Transverse colon (tissue), 4 donors: ENCODE data around the gene CARD10. TPM values are rescaled to one million over a fixed set of nuclear protein-coding genes. Genes with fewer than 3 reads are reported as not detected.
A peak's percentile ranks its signal among the peaks of the same experiment; 100 is the strongest.
"Not testable (repeated sequence)": the region's sequence is repeated elsewhere in the genome, so short reads cannot be mapped to it uniquely, and the experiment has no call there.

Experiments used
- DNase-seq: peaks from one replicate; pipeline ENCODE4 v3.0.0-alpha.2; 2019
- H3K27ac ChIP-seq, 4 donors: fragments of 200-600 bp; sonication (generic); 2 replicates each; pipeline ENCODE4 v1.5.1; 2016 to 2018; ENCODE audit warnings: inconsistent platforms in 4 of 4
- H3K27me3 ChIP-seq: fragments of 200-600 bp; sonication (generic); 2 replicates; pipeline ENCODE4 v1.5.1; 2017; ENCODE audit warnings: inconsistent platforms
- H3K36me3 ChIP-seq, 4 donors: fragments of 200-600 bp; sonication (generic); 2 replicates each; pipeline ENCODE4 v1.5.1; 2017 to 2019; ENCODE audit warnings: inconsistent platforms in 4 of 4
- H3K4me1 ChIP-seq, 4 donors: fragments of 200-600 bp; sonication (generic); 2 replicates each; pipeline ENCODE4 v1.5.1; 2017 to 2020; ENCODE audit warnings: inconsistent platforms in 4 of 4
- H3K4me3 ChIP-seq, 4 donors: fragments of 200-600 bp; sonication (generic); 1 replicate in 1 of 4; 2 replicates in 3 of 4; pipeline versions ENCODE4 v1.5.1 to v1.6.1; 2017 to 2019; ENCODE audit warnings: inconsistent platforms in 4 of 4
- H3K9me3 ChIP-seq, 2 donors: fragments of 200-600 bp; sonication (generic); 2 replicates each; pipeline ENCODE4 v1.5.1; 2017 to 2019; ENCODE audit warnings: inconsistent platforms in 2 of 2
- CTCF ChIP-seq, 5 experiments: fragments of 200-600 bp in 3 of 5; fragments of 450-650 bp in 2 of 5; sonication (generic) in 3 of 5; IDR thresholded peaks; 1 replicate in 2 of 5; 2 replicates in 3 of 5; pipeline ENCODE4 v1.5.1; 2016 to 2017; ENCODE audit warnings: antibody characterized with exemption in 5 of 5, inconsistent platforms in 3 of 5, mild to moderate bottlenecking in 2 of 5, moderate library complexity in 1 of 5
- EP300 ChIP-seq: sonication (generic); formaldehyde crosslinking; IDR thresholded peaks from one replicate; pipeline ENCODE4 v1.6.1; 2017; ENCODE audit warnings: antibody characterized with exemption, low read depth
- POLR2A ChIP-seq: fragments of 450-650 bp; IDR thresholded peaks from one replicate; pipeline ENCODE4 v1.6.1; 2016; ENCODE audit warnings: antibody characterized with exemption, mild to moderate bottlenecking, moderate library complexity
- POLR2AphosphoS5 ChIP-seq, 3 donors: sonication (generic); formaldehyde crosslinking; IDR thresholded peaks; one replicate each; pipeline ENCODE4 v1.6.1; 2016; ENCODE audit warnings: antibody characterized with exemption in 3 of 3
- WGBS, 2 donors: methylation state at CpG; one replicate each; pipeline ENCODE4 v1.1.5; 2018; ENCODE audit warnings: low coverage in 1 of 2; 5-methylcytosine and 5-hydroxymethylcytosine counted together
- in situ Hi-C, 4 donors: fragments of 200-750 bp; cut with MboI; loops; one replicate each; pipeline versions ENCODE4 v1.15.0 to v1.15.1; 2017; ENCODE audit warnings: low sequenced_read_pairs in 3 of 4, low pct_ligation_motif_present in 1 of 4, low pct_unique_long_range_greater_than_20kb in 1 of 4
- intact Hi-C: fragments of 100-400 bp; cut with DNase I; formaldehyde crosslinking; loops from one replicate; pipeline ENCODE4 v1.15.1; 2023; ENCODE audit warnings: low total_unique reads
- total RNA-seq, 4 donors: library from RNA; depleted of rRNA; stranded (reverse); fragments of >200 nt; gene quantifications; one replicate each; pipeline ENCODE4 v1.1.0, GENCODE V29; 2016

The CARD10 gene
- total RNA-seq, 4 donors from 2014 or later = 46.3 to 166 (median 60.9) TPM

DNA sequence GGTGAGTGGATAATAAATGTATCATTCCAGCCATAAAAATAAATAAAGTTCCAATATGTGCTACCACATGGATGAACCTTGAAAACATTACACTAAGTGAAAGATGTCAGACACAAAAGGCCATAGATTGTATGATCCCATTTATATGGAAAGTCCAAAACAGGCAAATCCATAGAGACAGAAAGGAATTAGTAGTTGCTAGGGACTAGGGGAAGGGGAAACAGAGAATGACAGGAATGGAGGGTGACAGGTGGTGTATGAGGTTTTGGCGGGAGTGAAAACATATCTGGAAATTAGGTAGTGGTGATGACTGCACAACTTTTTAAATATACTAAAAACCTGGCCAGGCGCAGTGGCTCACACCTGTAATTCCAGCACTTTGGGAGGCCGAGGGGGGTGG lies 15.2 kb upstream of the CARD10 start:
- peaks cover 0 to 34% (median 24%) of the 10 kb centered on the region in 4 donors for H3K4me1 ChIP-seq
- H3K36me3 ChIP-seq = no peaks in the 10 kb centered on the region
- no peaks in the 10 kb centered on the region for H3K9me3 ChIP-seq
- intact Hi-C loops = loop anchor here (5.0 kb wide), 1 partner anchor 63 kb away; no protein-coding TSS in a partner anchor
- H3K27ac ChIP-seq = peak overlapping the region in 1 of 4 donors; percentile 12
- no peak for DNase-seq
- WGBS, 2 donors = 87 to 88% methylated on average over 2 to 3 of the region's 3 CpGs
- H3K27me3 ChIP-seq = no peaks in the 10 kb centered on the region
- TF ChIP-seq POLR2A (no peak), CTCF (IDR thresholded peaks at IDR 0.05) (no peak), POLR2AphosphoS5 (IDR thresholded peaks at IDR 0.05) (no peak), EP300 (no peak)
- H3K4me3 ChIP-seq = no peak overlapping the region
- in situ Hi-C loops = loop anchor here in 1 of 4 donors (10.0 kb wide), 1 partner anchor 50 kb away; the partner anchor contains the start of gene LGALS2

DNA sequence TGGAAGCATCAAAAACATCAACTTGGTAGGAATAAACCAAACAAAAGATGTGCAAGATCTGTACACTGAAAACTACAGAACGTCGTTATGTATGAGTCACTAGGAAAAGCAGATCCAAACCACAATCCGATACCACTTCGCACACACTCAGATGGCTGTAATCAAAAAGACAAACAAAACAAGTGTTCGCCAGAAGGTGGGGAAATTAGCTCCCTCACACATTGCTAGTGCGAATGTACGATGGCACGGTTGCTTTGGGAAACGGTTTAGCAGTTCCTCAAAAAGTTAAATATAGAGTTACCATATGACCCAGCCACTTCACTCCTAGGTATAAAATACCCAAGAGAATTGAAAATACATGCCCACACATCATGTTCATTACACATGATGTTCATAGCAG lies 14.8 kb upstream of the CARD10 start:
- in situ Hi-C loops (loop anchor here in 1 of 4 donors (10.0 kb wide), 1 partner anchor 51 kb away; the partner anchor contains the start of gene LGALS2), intact Hi-C loops (loop anchor here (5.0 kb wide), 1 partner anchor 63 kb away; no protein-coding TSS in a partner anchor)
- no peak for DNase-seq
- WGBS, 2 donors = 13 to 29% methylated on average over 8 to 9 of the region's 9 CpGs
- Histone ChIP-seq H3K9me3 (no peaks in the 10 kb centered on the region), H3K4me1 (peaks cover 0 to 33% (median 22%) of the 10 kb centered on the region in 4 donors), H3K27me3 (no peaks in the 10 kb centered on the region), H3K4me3 (no peak overlapping the region), H3K27ac (peak overlapping the region in 1 of 4 donors; percentile 12), H3K36me3 (no peaks in the 10 kb centered on the region)
- TF ChIP-seq POLR2AphosphoS5 (IDR thresholded peaks at IDR 0.05) (no peak), CTCF (IDR thresholded peaks at IDR 0.05) (no peak), POLR2A (no peak), EP300 (no peak)

DNA sequence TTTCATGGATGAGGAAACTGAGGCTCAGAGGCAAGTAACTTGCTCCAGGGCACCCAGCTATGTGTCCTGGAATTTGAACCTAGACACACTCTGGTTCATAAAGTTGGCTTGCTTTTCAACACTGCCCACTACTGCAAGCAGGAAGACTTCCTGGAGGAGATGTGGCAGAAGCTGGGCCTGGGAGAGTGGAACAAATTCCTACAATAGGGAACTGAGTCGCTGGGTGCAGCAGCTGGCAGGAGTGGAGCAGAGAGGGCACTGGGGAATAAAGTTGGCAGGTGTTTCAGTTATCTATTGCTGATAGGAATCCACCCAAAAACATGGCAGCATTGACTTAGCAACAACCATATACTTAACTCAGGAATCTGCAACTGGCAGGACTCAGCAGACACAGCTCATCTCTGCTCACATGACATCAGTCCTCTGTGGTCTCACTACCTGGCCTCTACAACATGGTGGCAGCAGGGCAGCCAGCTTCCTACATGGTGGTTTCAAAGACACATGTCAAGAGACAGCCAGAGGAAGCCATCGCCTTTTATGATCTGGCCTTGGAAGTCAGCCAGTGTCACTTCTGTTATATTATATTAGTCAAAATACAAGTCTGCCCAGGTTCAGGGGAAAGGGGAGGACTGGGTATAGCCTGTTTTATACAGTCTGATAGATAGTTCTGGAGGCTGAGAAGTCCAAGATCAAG lies 10.6 kb upstream of the CARD10 start:
- WGBS, 2 donors = 36 to 40% methylated on average over 1 to 2 of the region's 2 CpGs

DNA sequence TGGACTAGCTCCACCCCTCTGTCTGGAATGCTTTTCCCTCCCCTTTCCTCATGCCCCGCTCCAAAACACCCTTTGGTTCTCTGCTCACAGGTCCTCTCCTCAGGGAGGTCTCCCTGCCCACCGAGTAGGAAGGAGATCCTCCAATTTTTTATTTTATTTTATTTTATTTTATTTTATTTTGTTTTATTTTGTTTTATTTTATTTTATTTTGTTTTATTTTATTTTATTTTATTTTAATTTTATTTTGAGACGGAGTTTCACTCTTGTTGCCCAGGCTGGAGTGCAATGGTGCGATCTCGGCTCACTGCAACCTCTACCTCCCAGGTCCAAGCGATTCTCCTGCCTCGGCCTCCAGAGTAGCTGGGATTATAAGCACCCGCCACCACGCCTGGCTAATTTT lies 8.7 kb upstream of the CARD10 start:
- peaks cover 0 to 17% (median 9%) of the 10 kb centered on the region in 4 donors for H3K4me1 ChIP-seq
- H3K27me3 ChIP-seq, DNase-seq, H3K9me3 ChIP-seq, in situ Hi-C loops, H3K36me3 ChIP-seq, H3K27ac ChIP-seq, H3K4me3 ChIP-seq, intact Hi-C loops: not testable (repeated sequence)
- 83 to 94% methylated on average over 7 to 9 of the region's 9 CpGs for whole genome bisulfite sequencing, 2 donors

More for the DNA sequence above, 10.6 kb upstream of the CARD10 start:
- in situ Hi-C loops = loop anchor here in 1 of 4 donors (10.0 kb wide), 1 partner anchor 55 kb away; the partner anchor contains the start of gene LGALS2
- Histone ChIP-seq H3K4me3 (no peak overlapping the region), H3K36me3 (no peaks in the 10 kb centered on the region), H3K27ac (peak overlapping the region; percentile 1 to 68 (median 42)), H3K27me3 (no peaks in the 10 kb centered on the region), H3K9me3 (no peaks in the 10 kb centered on the region), H3K4me1 (peaks cover 0 to 27% (median 18%) of the 10 kb centered on the region in 4 donors)
- DNase-seq = peak; percentile 78
- intact Hi-C loops = loop anchor here (5.0 kb wide), 1 partner anchor 68 kb away; no protein-coding TSS in a partner anchor
- TF ChIP-seq CTCF (IDR thresholded peaks at IDR 0.05) (no peak), EP300 (no peak), POLR2A (no peak)

DNA sequence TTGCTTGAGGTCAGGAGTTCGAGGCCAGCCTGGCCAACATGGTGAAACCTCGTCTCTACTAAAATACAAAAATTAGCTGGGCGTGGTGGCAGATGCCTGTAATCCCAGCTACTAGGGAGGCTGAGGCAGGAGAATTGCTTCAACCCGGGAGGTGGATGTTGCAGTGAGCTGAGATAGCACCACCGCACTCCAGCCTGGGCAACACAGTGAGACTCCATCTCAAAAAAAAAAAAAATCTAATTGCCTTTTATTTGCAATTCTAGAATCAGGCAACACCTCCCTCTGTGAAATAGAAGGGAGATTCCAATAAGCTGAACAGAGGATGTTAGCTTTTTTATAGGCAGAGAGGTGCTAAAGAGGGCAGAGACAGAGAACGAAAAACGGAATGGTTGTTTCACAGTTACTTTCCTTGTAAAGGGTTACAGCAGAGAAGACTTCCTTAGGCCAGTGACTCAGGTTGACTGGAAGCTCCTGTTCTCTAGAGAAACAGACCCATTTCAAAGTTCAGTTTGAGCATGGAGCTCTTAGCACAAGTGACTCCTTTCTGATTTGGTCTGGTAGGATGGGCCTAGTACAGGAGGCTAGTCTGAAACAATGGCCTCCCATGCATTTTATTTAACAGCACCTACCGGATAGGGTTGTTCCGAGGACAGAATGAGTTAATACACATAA lies 8.0 kb upstream of the CARD10 start:
- H3K27ac ChIP-seq, H3K36me3 ChIP-seq, intact Hi-C loops, H3K9me3 ChIP-seq, in situ Hi-C loops, H3K4me3 ChIP-seq, DNase-seq, H3K27me3 ChIP-seq: not testable (repeated sequence)
- peaks cover 0 to 17% (median 9%) of the 10 kb centered on the region in 4 donors for H3K4me1 ChIP-seq
- WGBS, 2 donors = 87 to 96% methylated on average over 2 to 9 of the region's 9 CpGs
